SU-DHL-6 (cell line): ENCODE measurements around the gene PPFIBP2.

Experiments used
- H2AFZ ChIP-seq: fragments of 200-600 bp; sonication (generic); 2 replicates; pipeline ENCODE4 v1.6.1; 2014; ENCODE audit warnings: low read depth, mild to moderate bottlenecking, moderate library complexity, mixed read lengths, antibody characterized with exemption, low read length; ENCODE audit not compliant: severe bottlenecking
- H3F3A ChIP-seq: fragments of 200-600 bp; shearing (Covaris generic); 2 replicates; pipeline ENCODE4 v1.6.0; 2016; ENCODE audit warnings: antibody characterized with exemption, mild to moderate bottlenecking; ENCODE audit not compliant: insufficient read depth
- H3K27ac ChIP-seq: fragments of 200-600 bp; sonication (generic); 2 replicates; pipeline ENCODE4 v1.5.1; 2016; ENCODE audit warnings: low read depth, mild to moderate bottlenecking, low read length, moderate library complexity, mixed read lengths
- H3K27me3 ChIP-seq: fragments of 200-600 bp; sonication (generic), shearing (Covaris generic); 2 replicates; pipeline ENCODE4 v1.6.0; 2014; ENCODE audit warnings: mild to moderate bottlenecking, low read length
- H3K36me3 ChIP-seq: fragments of 200-600 bp; sonication (generic); 2 replicates; pipeline ENCODE4 v1.6.1; 2014; ENCODE audit warnings: mild to moderate bottlenecking, low read length, mixed read lengths
- H3K4me2 ChIP-seq: fragments of 300-600, 200-600 bp; shearing (Covaris generic), sonication (generic); 2 replicates; pipeline ENCODE4 v1.6.0; 2014; ENCODE audit warnings: low read length, low read depth, mild to moderate bottlenecking; ENCODE audit not compliant: poor library complexity, severe bottlenecking
- H3K4me3 ChIP-seq: fragments of 200-600 bp; sonication (generic); 2 replicates; pipeline ENCODE4 v1.5.1; 2014; ENCODE audit warnings: antibody characterized with exemption, low read length, mild to moderate bottlenecking, mixed read lengths; ENCODE audit not compliant: insufficient read depth, poor library complexity, severe bottlenecking
- H3K79me2 ChIP-seq: fragments of 200-600 bp; sonication (generic); 2 replicates; pipeline ENCODE4 v1.6.1; 2014; ENCODE audit warnings: mild to moderate bottlenecking, low read length, moderate library complexity; ENCODE audit not compliant: insufficient read depth
- H3K9ac ChIP-seq: fragments of 200-600 bp; sonication (generic); 2 replicates; pipeline ENCODE4 v1.7.0; 2014; ENCODE audit warnings: mild to moderate bottlenecking, low read length
- H3K9me2 ChIP-seq: fragments of 200-600 bp; sonication (generic); replicated peaks from 2 replicates; pipeline ENCODE4 v1.6.1; 2014; ENCODE audit warnings: low read length; ENCODE audit not compliant: insufficient read depth
- H3K9me3 ChIP-seq: fragments of 200-600 bp; sonication (generic); 2 replicates; pipeline ENCODE4 v1.6.1; 2014; ENCODE audit warnings: low read length, mixed read lengths; ENCODE audit not compliant: insufficient read depth
- H4K20me1 ChIP-seq: fragments of 200-600 bp; sonication (generic); 2 replicates; pipeline ENCODE4 v1.6.1; 2014; ENCODE audit warnings: low read depth, mild to moderate bottlenecking, antibody characterized with exemption, low read length, moderate library complexity, mixed read lengths
- CTCF ChIP-seq: fragments of 200-600 bp; sonication (generic); IDR thresholded peaks from one replicate; pipeline ENCODE4 v1.5.1; 2017; ENCODE audit warnings: antibody characterized with exemption, mild to moderate bottlenecking, low read length, moderate library complexity; ENCODE audit not compliant: insufficient read depth, poor library complexity, severe bottlenecking
- EZH2phosphoT487 ChIP-seq: fragments of 200-600 bp; sonication (generic), shearing (Covaris generic); conservative IDR thresholded peaks from 2 replicates; pipeline ENCODE4 v1.6.1; 2018; ENCODE audit warnings: mild to moderate bottlenecking, antibody characterized with exemption, low read length, moderate library complexity, mixed read lengths

The PPFIBP2 gene

DNA sequence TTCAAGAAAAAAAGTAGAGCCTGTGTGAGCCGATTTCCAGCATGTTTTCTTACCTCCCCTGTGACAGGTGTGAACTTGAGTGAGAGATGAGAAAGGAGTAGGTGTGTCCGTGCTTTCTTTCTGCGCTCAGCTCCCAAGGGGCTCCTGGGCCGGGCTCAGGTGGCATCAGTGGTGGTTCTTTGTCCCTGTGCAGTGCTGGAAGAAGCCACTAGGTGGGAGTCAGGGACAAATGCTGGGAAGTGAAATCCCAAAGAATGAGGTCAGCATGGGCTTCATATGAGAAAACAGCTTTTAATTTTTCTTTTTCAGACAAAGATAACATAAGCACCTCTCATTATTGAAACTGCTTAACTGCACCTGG lies 57.8 kb downstream of the PPFIBP2 start:
- H3K79me2 ChIP-seq, result no peaks in the 10 kb centered on the region
- H4K20me1 ChIP-seq, result no peaks in the 10 kb centered on the region
- no peak overlapping the region for H3K9ac ChIP-seq
- no peaks in the 10 kb centered on the region for H3K27me3 ChIP-seq
- H3F3A ChIP-seq, result no peaks in the 10 kb centered on the region
- H3K9me3 ChIP-seq, result no peaks in the 10 kb centered on the region
- H3K4me2 ChIP-seq, result no peak overlapping the region
- H3K27ac ChIP-seq, result no peak overlapping the region
- peak; percentile 39 for TF ChIP-seq CTCF
- TF ChIP-seq EZH2phosphoT487, result no peak
- H3K36me3 ChIP-seq, result no peaks in the 10 kb centered on the region
- H2AFZ ChIP-seq, result no peak overlapping the region
- no peaks in the 10 kb centered on the region for H3K9me2 ChIP-seq
- no peak overlapping the region for H3K4me3 ChIP-seq

GRCh38 chr11:7572001-7572712 lies 58.4 kb downstream of the PPFIBP2 start:
- H4K20me1 ChIP-seq, result no peaks in the 10 kb centered on the region
- no peak overlapping the region for H2AFZ ChIP-seq
- no peak overlapping the region for H3K4me2 ChIP-seq
- no peak overlapping the region for H3K27ac ChIP-seq
- H3K36me3 ChIP-seq, result no peaks in the 10 kb centered on the region
- TF ChIP-seq EZH2phosphoT487 (no peak), CTCF (no peak)
- H3K27me3 ChIP-seq, result no peaks in the 10 kb centered on the region
- no peaks in the 10 kb centered on the region for H3K9me3 ChIP-seq
- no peak overlapping the region for H3K9ac ChIP-seq
- no peak overlapping the region for H3K4me3 ChIP-seq
- no peaks in the 10 kb centered on the region for H3F3A ChIP-seq
- H3K9me2 ChIP-seq, result no peaks in the 10 kb centered on the region
- no peaks in the 10 kb centered on the region for H3K79me2 ChIP-seq

DNA sequence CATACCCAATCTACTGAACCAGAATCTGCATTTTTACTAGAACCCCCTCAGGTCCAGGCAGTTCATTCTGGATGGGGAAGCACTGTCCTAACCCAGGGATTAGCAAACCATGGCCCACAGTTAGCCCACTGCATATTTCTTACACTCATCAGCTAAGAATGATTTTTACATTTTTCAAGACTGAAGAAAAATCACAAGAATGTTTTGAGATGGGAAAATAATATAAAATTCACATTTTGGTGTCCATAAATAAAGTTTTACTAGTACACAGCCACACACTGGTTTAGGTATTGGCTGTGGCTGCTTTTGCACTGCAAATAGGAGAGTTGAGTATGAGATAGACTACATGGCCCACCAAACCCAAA lies 59.4 kb downstream of the PPFIBP2 start:
- no peak overlapping the region for H3K4me3 ChIP-seq
- no peak overlapping the region for H2AFZ ChIP-seq
- H3K27me3 ChIP-seq, result no peaks in the 10 kb centered on the region
- no peaks in the 10 kb centered on the region for H3K9me2 ChIP-seq
- TF ChIP-seq EZH2phosphoT487, result no peak
- TF ChIP-seq CTCF, result no peak
- H3K36me3 ChIP-seq, result no peaks in the 10 kb centered on the region
- H3K79me2 ChIP-seq, result no peaks in the 10 kb centered on the region
- H3K27ac ChIP-seq, result no peak overlapping the region
- H3K9me3 ChIP-seq, result no peaks in the 10 kb centered on the region
- H3K4me2 ChIP-seq, result no peak overlapping the region
- H4K20me1 ChIP-seq, result no peaks in the 10 kb centered on the region
- H3K9ac ChIP-seq, result no peak overlapping the region
- no peaks in the 10 kb centered on the region for H3F3A ChIP-seq
